ENCODE data around the gene SPEF1. TPM values are rescaled to one million over a fixed set of nuclear protein-coding genes. Genes with fewer than 3 reads are reported as not detected.

The SPEF1 gene
- total and polyA plus RNA-seq, 10 donors, result 0.06 to 0.11 TPM; not detected in 8

DNA sequence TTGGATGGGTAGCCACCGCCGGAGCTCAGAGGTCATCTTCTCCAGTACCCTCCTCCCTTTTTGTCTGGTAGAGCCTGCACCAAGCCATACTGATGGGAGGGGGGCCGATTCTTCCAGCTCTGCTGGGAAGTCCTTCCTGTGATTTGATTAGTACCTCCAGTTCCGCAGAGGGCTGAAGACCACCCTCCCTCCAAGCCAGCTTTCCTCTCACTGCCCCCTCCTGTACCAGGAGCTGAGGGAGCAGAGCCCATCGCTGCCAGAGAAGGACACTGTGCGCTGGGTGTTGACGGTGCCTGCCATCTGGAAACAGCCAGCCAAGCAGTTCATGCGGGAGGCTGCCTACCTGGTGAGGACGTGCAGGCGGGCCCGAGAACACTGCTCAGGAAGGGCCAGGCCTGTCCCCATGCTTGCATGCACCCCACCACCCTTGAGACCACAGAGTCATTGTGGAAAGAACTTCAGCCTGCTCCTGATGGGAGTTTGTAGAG lies 35.5 kb downstream of the SPEF1 start:
- Histone ChIP-seq H3K4me1 (peaks cover 0 to 40% (median 19%) of the 10 kb centered on the region in 6 donors), H3K27me3 (replicated peaks in 1 of 7) (peaks cover 0 to 22% (median 9%) of the 10 kb centered on the region in 7 donors), H3K4me3 (peak overlapping the region in 1 of 8 donors; percentile 57), H3K36me3 (peaks cover 0 to 85% (median 6%) of the 10 kb centered on the region in 6 donors), H3K27ac (peak overlapping the region in 2 of 8 donors; percentile 7 to 45), H3K9me3 (no peaks in the 10 kb centered on the region)
- intact Hi-C loops (cut with DNase I; ENCODE audit: low total_unique reads), result no loop called here
- 73 to 81% (median 75%) methylated on average over 10 to 11 of the region's 11 CpGs for WGBS, 5 donors
- TF ChIP-seq CTCF (IDR thresholded peaks at IDR 0.05 in 8 of 11, conservative IDR thresholded peaks at IDR 0.05 in 3 of 11) (no peak), POLR2A (IDR thresholded peaks at IDR 0.05) (no peak)
- DNase-seq, result peak; percentile 62

- H3K36me3 ChIP-seq, result peaks cover 0 to 81% (median 3%) of the 10 kb centered on the region in 6 donors
- no peaks in the 10 kb centered on the region for H3K9me3 ChIP-seq
- peaks cover 0 to 22% (median 9%) of the 10 kb centered on the region in 7 donors for H3K27me3 ChIP-seq (replicated peaks in 1 of 7)
- peak overlapping the region in 4 of 8 donors; percentile 7 to 45 (median 24) for H3K27ac ChIP-seq
- peaks cover 0 to 47% (median 24%) of the 10 kb centered on the region in 6 donors for H3K4me1 ChIP-seq
- peak; percentile 88 for DNase-seq
- intact Hi-C loops (cut with DNase I; ENCODE audit: low total_unique reads), result no loop called here
- TF ChIP-seq POLR2A (IDR thresholded peaks at IDR 0.05) (no peak), POLR2AphosphoS5 (IDR thresholded peaks at IDR 0.05) (peak in 1 of 3 donors; percentile 38)
- H3K4me3 ChIP-seq, result peak overlapping the region in 3 of 8 donors; percentile 9 to 57 (median 13)
- 37 to 47% (median 44%) methylated on average over 45 of the region's 45 CpGs for WGBS, 5 donors
Observed at GRCh38 chr20:3744806-3745685, 36.2 kb downstream of the SPEF1 start.

DNA sequence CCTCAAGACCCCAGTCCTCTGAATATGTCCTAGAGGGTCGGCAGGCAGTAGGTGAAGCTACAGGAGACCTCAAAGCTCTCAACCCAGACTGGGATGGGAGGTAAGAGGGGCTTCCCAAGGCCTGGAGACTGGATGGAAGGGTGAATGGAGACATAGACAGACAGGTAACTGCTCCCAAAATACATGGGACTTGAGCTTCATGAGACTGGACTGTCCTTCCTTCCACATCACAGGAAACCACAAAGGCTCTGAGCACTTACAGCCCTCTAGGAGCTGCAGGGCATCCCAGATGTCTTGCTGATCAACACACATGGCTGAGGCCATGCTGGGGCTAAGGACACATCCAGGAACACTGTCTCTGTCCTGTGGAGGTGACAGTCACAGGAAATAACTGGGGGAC lies 37.2 kb downstream of the SPEF1 start:
- H3K4me1 ChIP-seq, result peaks cover 2 to 57% (median 32%) of the 10 kb centered on the region in 6 donors
- peaks cover 0 to 71% (median 0%) of the 10 kb centered on the region in 6 donors for H3K36me3 ChIP-seq
- peaks cover 0 to 16% (median 4%) of the 10 kb centered on the region in 7 donors for H3K27me3 ChIP-seq (replicated peaks in 1 of 7)
- H3K9me3 ChIP-seq, result no peaks in the 10 kb centered on the region
- DNase-seq, result no peak
- 74 to 86% (median 76%) methylated on average over 1 of the region's 1 CpG for WGBS, 5 donors
- intact Hi-C loops (cut with DNase I; ENCODE audit: low total_unique reads), result no loop called here
- no peak for TF ChIP-seq CTCF (IDR thresholded peaks at IDR 0.05 in 8 of 11, conservative IDR thresholded peaks at IDR 0.05 in 3 of 11)
- no peak for TF ChIP-seq POLR2AphosphoS5 (IDR thresholded peaks at IDR 0.05)
- no peak for TF ChIP-seq POLR2A (IDR thresholded peaks at IDR 0.05)
- H3K27ac ChIP-seq, result peak overlapping the region in 2 of 8 donors; percentile 12 to 36
- H3K4me3 ChIP-seq, result no peak overlapping the region

- H3K9me3 ChIP-seq, result no peaks in the 10 kb centered on the region
- H3K27ac ChIP-seq, result no peak overlapping the region
- WGBS, 5 donors, result 66 to 91% (median 74%) methylated on average over 2 of the region's 2 CpGs
- H3K36me3 ChIP-seq, result peaks cover 0 to 63% (median 0%) of the 10 kb centered on the region in 6 donors
- H3K27me3 ChIP-seq (replicated peaks in 1 of 7), result peaks cover 0 to 16% (median 4%) of the 10 kb centered on the region in 7 donors
- intact Hi-C loops (cut with DNase I; ENCODE audit: low total_unique reads), result no loop called here
- no peak for TF ChIP-seq CTCF (IDR thresholded peaks at IDR 0.05 in 8 of 11, conservative IDR thresholded peaks at IDR 0.05 in 3 of 11)
- no peak for TF ChIP-seq POLR2AphosphoS5 (IDR thresholded peaks at IDR 0.05)
- TF ChIP-seq POLR2A (IDR thresholded peaks at IDR 0.05), result no peak
- no peak for DNase-seq
- H3K4me1 ChIP-seq, result peaks cover 10 to 65% (median 40%) of the 10 kb centered on the region in 6 donors
- H3K4me3 ChIP-seq, result no peak overlapping the region
Observed at GRCh38 chr20:3743251-3743650, 38.0 kb downstream of the SPEF1 start.
